Fibroblast of the conjunctiva (primary cell): ENCODE results near the gene KHDRBS2.

ENCODE experiments used
- DNase-seq: peaks from one replicate; pipeline ENCODE4 v3.0.0-alpha.2; 2010; ENCODE audit warnings: low read depth

The KHDRBS2 gene

GRCh38 chr6:62035952-62036351, 250.1 kb downstream of the KHDRBS2 start:
- no peak for DNase-seq

- no peak for DNase-seq
Measured at GRCh38 chr6:62013719-62014118, 272.3 kb downstream of the KHDRBS2 start.

GRCh38 chr6:62009445-62009844, 276.6 kb downstream of the KHDRBS2 start:
- no peak for DNase-seq

GRCh38 chr6:61989616-61990015, 296.4 kb downstream of the KHDRBS2 start:
- no peak for DNase-seq

GRCh38 chr6:61980622-61981021, 305.4 kb downstream of the KHDRBS2 start:
- no peak for DNase-seq

GRCh38 chr6:61977947-61978346, 308.1 kb downstream of the KHDRBS2 start:
- DNase-seq: no peak

- no peak for DNase-seq
Measured at GRCh38 chr6:61977099-61977498, 308.9 kb downstream of the KHDRBS2 start.

GRCh38 chr6:61959196-61959595, 326.8 kb downstream of the KHDRBS2 start:
- DNase-seq: no peak

- DNase-seq: no peak
Measured at GRCh38 chr6:61953851-61954250, 332.2 kb downstream of the KHDRBS2 start.

GRCh38 chr6:61951586-61951985, 334.4 kb downstream of the KHDRBS2 start:
- DNase-seq: no peak

GRCh38 chr6:61950811-61951210, 335.2 kb downstream of the KHDRBS2 start:
- DNase-seq: no peak

GRCh38 chr6:61949971-61950370, 336.1 kb downstream of the KHDRBS2 start:
- no peak for DNase-seq

GRCh38 chr6:61949161-61949560, 336.9 kb downstream of the KHDRBS2 start:
- DNase-seq: no peak

- no peak for DNase-seq
Measured at GRCh38 chr6:61947311-61947947, 338.6 kb downstream of the KHDRBS2 start.

GRCh38 chr6:61940919-61941318, 345.1 kb downstream of the KHDRBS2 start:
- no peak for DNase-seq

GRCh38 chr6:61935242-61935846, 350.7 kb downstream of the KHDRBS2 start:
- DNase-seq: no peak

GRCh38 chr6:61909486-61909885, 376.5 kb downstream of the KHDRBS2 start:
- DNase-seq: no peak

- no peak for DNase-seq
Measured at GRCh38 chr6:61901748-61902147, 384.3 kb downstream of the KHDRBS2 start.

GRCh38 chr6:61894536-61894935, 391.5 kb downstream of the KHDRBS2 start:
- no peak for DNase-seq

GRCh38 chr6:61887423-61887822, 398.6 kb downstream of the KHDRBS2 start:
- no peak for DNase-seq

GRCh38 chr6:61886608-61887259, 399.3 kb downstream of the KHDRBS2 start:
- no peak for DNase-seq

- DNase-seq: no peak
Measured at GRCh38 chr6:61869632-61870400, 416.2 kb downstream of the KHDRBS2 start.
